Hematopoietic multipotent progenitor cell treated with erythropoietin and hydrocortisone succinate and interleukin-3 and kit ligand, for 15 days (in vitro differentiated cells): ENCODE measurements around the gene PARK7.
A peak's percentile ranks its signal among the peaks of the same experiment; 100 is the strongest.

ENCODE experiments used
- DNase-seq: peaks from one replicate; pipeline ENCODE4 v3.0.0-alpha.2; 2015; ENCODE audit warnings: low spot score

Gene PARK7

DNA sequence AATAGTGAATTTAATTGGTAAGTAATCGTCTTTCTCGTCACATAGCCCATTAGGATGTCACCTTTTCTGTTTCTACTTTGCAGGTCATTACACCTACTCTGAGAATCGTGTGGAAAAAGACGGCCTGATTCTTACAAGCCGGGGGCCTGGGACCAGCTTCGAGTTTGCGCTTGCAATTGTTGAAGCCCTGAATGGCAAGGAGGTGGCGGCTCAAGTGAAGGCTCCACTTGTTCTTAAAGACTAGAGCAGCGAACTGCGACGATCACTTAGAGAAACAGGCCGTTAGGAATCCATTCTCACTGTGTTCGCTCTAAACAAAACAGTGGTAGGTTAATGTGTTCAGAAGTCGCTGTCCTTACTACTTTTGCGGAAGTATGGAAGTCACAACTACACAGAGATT lies 23.3 kb downstream of the PARK7 start:
- DNase-seq, result no peak

GRCh38 chr1:7985851-7986612 lies 24.5 kb downstream of the PARK7 start:
- no peak for DNase-seq

DNA sequence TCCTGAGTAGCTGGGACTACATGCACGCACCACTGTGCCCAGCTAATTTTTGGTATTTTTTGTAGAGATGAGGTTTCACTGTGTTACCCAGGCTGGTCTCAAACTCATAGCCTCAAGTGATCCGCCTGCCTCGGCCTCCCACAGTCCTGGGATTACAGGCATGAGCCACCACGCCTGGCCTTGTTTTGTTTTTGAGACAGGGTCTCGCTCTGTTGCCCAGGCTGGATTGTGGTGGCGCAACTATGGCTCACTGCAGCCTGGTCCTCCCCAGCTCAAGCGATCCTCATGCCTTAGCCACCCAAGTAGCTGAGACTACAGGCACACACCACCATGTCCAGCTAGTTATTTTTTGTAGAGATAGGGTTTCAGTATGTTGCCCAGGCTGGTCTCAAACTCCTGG lies 26.0 kb downstream of the PARK7 start:
- no peak for DNase-seq

- DNase-seq, result no peak
Measured at GRCh38 chr1:7988576-7988975, 27.1 kb downstream of the PARK7 start.

- no peak for DNase-seq
Measured at GRCh38 chr1:7989762-7990428, 28.4 kb downstream of the PARK7 start.

- no peak for DNase-seq
Measured at GRCh38 chr1:7991504-7992440, 30.3 kb downstream of the PARK7 start.

DNA sequence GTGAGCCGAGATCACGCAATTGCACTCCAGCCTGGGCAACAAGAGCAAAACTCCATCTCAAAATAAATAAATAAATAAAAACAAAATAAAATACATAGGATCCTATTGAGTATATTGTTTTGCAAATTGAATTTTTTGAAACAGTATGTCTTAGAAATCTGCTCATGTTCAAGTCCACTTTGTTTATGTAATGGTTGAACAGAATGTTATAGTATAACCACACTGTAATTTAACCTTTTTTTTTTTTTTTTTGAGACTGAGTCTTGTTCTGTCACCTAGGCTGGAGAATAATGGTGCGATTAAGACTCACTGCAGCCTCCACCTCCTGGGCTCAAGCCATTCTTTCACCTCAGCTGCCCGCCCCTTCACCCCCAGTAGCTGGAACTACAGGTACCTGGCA lies 31.4 kb downstream of the PARK7 start:
- no peak for DNase-seq

DNA sequence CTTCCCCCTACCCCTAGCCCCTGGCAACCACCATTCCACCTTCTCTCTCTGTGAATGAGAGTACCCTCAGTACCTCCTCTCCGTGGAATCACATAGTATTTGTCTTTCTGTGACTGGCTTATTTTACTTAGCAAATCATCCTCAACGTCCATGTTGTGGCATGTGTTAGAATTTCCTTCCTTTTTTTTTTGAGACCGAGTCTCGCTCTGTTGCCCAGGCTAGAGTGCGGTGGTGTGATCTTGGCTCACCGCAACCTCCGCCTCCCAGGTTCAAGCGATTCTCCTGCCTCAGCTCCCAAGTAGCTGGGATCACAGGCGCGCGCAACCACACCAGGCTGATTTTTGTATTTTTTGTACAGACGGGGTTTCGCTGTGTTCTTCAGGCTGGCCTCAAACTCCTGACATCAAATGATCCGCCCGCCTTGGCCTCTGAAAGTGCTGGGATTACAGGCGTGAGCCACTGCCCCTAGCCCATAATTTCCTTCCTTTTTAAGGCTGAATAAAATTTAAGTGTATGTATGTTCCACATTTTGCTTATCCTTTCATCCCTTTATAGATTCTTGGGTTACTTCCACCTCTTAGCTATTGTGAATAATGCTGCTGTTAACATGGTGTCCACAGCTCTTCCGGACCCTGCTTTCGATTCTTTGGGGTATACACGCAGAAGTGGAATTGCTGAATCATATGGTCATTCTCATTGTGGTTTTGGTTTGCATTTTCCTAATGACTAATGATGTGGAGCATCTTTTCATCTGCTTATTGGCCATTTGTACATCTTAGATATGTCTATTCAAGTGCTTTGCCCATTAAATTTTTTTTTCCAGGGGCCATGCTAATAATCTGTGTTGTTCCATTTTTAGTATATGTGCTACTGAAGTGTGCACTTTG lies 32.3 kb downstream of the PARK7 start:
- no peak for DNase-seq

DNA sequence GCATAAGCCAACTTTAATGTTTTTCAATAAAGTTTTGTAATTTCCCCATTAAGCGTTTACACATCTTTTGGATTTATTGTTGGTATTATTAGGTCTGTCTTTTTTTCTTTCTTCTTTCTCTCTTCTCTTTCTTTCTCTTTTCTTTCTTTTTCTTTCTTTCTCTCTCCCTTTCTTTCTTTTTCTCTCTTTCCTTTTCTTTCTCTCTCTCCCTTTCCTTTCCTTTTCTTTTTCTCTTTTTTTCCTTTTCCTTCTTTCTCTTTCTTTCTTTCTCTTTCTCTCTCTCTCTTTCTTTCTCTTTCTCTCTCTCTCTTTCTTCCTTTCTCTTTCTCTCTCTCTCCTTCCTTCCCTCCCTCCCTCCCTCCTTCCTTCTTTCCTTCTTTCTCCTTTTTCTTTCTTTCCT lies 33.3 kb downstream of the PARK7 start:
- no peak for DNase-seq

DNA sequence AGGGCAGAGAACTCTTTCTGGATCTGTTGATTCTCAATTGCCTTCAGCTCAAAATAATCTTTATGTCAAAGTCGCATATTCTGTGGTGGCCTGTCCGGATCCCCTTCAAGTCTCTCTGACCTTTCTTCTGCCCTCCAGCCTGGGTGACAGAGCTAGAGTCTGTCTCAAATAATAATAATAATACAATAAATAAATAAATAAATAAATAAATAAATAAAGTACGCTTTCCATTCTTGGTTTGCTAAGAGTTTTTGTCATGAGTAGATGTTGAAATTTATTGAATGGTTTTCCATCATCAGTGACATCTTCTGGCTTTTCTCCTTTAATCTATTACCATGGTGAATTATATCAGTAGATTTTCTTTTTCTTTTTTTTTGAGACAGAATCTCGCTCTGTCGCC lies 33.9 kb downstream of the PARK7 start:
- no peak for DNase-seq

GRCh38 chr1:8002329-8002910 lies 40.9 kb downstream of the PARK7 start:
- no peak for DNase-seq

- DNase-seq, result no peak
Measured at GRCh38 chr1:8002921-8003320, 41.4 kb downstream of the PARK7 start.

DNA sequence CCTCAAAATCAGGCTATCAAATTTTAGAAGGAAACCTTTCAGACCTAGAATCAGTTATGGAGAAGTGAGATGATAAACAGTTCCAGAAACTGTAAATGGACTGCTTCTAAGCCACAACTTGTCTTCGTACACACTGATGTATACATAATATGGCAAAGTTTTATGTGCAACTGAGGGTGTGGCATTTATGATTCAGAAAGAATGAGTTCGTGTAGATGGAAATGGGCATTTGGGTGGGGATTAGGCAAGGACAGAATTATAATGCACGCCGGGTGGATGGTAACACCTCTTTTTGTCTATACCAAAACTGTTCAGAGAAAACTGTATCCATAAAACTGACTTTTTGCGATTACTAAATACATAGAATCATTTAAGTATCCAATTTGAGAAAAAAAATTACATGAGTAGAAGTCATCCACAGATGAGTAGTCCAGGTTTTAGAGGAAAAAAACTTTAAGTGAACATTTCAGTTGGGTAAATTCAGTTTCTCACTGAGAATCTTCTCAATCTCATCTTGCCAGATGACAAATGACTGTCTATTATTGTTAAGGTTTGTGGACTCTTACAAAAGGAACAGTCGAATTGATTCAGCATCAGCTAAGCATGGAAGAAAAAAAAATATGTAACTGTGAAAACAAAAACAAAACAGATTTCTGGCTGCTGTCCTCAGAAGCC lies 42.1 kb downstream of the PARK7 start:
- DNase-seq, result no peak

- no peak for DNase-seq
Measured at GRCh38 chr1:8004113-8004802, 42.7 kb downstream of the PARK7 start.

DNA sequence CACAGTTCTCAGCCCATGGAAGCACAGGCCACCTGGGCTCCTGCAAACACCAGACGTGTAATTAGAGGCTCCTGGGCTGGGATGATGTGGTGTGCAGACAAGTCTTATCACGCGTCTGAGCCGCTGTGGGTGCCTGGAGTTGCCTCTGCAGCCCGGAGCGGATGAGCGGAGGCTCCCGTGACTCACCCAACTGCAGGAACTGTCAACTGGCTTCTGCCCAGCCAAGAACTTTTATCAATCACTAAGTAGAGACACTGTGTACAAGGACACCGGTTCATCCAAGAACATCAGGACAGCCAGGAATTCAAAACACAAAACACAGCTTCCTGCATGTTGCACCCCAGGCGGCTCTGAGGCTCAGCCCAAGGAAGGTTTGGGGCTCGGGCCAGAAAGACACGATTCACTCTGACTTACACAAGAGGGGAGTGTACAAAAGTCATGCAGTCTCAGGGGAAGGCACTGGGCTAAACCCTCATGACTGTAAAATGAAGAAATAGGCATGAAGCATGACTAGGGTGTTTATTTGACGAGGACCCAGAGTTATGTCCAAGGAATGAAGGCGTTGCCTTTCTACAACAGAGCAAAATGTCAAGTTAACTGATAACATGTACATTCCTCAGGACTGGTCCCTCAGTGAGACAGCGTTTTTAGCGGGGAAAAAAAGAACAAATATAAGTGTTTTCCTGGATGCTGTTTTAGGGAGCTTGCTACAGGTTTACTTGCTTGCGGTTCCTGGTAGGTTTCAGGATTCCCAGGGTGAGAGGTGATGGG lies 43.5 kb downstream of the PARK7 start:
- peak; percentile 39 for DNase-seq

GRCh38 chr1:8006037-8006963 lies 44.8 kb downstream of the PARK7 start:
- no peak for DNase-seq

GRCh38 chr1:8009043-8010002 lies 47.8 kb downstream of the PARK7 start:
- DNase-seq, result no peak
